ENCODE results near the gene NUFIP2.
"Not testable (repeated sequence)": the region's sequence is repeated elsewhere in the genome, so short reads cannot be mapped to it uniquely, and the experiment has no call there.

The NUFIP2 gene, protein sequence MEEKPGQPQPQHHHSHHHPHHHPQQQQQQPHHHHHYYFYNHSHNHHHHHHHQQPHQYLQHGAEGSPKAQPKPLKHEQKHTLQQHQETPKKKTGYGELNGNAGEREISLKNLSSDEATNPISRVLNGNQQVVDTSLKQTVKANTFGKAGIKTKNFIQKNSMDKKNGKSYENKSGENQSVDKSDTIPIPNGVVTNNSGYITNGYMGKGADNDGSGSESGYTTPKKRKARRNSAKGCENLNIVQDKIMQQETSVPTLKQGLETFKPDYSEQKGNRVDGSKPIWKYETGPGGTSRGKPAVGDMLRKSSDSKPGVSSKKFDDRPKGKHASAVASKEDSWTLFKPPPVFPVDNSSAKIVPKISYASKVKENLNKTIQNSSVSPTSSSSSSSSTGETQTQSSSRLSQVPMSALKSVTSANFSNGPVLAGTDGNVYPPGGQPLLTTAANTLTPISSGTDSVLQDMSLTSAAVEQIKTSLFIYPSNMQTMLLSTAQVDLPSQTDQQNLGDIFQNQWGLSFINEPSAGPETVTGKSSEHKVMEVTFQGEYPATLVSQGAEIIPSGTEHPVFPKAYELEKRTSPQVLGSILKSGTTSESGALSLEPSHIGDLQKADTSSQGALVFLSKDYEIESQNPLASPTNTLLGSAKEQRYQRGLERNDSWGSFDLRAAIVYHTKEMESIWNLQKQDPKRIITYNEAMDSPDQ

DNA sequence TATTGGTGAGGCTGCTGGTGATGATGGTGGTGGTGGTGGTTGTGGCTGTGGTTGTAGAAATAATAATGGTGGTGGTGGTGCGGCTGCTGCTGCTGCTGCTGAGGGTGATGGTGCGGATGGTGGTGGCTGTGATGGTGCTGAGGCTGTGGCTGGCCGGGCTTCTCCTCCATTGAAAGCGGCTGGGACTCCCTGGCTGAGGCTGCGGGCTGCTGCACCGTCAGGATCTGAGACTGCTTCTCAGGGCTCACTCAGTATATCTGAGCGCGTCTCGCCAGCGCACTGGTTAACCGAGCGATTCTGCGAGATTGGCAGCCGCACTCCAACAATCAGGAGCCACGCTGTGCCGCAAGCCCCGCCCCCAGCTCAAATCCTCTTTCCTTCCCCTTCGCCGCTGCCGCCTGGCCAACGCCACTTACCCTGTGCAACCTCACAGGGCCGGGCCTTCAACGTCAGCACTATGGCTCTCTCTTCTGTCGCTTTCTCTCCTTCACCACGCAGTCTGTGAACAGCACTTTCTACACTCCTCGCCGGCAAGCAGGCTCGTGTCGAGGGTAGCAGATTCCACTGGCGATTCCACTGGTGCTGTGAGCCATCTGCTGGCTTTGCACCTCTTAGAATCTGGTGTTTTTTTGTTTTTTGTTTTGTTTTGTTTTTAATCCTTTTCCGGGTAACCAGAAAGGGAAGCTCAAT, at the start of gene NUFIP2:
Gene NUFIP2, minus strand, starts transcription at position 259 of the 690 bp plus-strand sequence. Its CDS starts 89 bp downstream, at position 170.
- DNase-seq: peak; percentile 97

DNA sequence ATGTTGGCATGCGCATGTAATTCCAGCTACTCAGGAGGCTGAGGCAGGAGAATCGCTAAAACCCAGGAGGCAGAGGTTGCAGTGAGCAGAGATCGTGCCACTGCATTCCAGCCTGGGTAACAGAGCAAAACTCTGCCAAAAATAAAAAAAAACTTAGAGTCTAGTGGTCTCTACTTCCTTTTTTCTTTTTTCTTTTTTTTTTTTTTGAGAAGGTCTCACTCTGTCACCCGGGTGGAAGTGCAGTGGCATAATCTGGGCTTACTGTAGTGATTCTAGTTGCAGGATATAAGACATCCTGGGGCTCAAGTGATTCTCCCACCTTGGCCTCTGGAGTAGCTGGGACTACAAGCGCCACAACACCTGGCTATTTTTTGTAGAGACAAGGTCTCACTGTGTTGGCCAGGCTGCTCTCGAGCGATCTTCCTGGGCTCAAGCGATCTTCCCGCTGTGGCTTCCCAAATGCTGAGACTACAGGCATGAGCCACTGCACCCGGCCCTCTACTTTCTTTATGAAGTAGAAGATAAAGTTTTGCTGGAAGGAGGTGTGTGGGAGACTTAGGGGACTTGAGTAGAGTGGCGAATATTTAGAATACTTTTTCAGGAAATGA, 48.3 kb upstream of the NUFIP2 start:
- DNase-seq: no peak

DNA sequence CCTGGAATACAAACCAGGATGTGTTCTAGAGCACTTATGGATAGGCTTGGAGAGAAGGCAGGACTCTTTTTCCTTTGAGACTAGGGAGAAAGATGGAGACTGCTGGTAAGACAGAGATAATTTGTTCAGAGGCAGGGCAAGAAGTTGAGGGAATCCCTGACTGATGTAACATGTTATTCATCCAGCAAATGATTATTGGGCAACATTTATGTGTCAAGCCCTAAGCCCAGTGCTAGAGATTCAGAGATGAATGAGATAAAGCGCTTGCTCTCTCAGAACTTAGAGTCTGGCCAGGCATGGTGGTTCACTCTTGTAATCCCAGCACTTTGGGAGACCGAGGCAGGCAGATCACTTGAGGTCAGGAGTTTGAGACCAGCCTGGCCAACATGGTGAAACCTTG, 47.8 kb upstream of the NUFIP2 start:
- DNase-seq: peak; percentile 30

DNA sequence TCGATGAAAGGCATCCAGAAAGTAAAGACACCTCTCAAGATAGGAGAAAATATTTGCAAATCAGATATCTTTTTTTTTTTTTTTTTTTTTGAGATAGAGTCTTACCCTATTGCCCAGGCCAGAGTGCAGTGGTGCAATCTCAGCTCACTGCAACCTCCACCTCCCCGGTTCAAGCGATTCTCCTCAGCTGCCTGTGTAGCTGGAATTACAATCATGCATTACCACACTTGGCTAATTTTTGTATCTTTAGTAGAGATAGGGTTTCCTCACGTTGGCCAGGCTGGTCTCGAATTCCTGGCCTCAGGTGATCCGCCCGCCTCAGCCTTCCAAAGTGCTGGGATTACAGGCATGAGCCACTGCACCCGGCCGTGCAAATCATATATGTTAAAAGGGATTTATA, 45.1 kb upstream of the NUFIP2 start:
- DNase-seq: not testable (repeated sequence)

DNA sequence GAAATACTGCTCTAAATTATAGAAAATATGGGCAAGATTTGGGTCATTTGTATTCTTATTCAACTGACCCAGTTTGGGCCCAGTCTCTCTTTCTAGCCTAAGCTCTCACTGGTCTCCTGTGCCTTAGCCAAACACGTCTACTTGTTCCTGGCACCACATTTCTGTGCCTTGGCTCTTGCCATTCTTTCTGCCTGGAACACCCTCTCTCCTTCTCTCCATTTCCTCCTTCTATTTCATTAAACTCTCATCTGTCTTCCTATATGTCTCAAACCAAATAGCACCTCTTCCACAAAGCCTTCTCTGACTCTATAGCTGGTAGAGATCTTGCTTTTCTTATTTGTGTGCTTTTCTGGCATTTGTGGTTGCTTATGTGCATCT, 37.7 kb upstream of the NUFIP2 start:
- DNase-seq: no peak

DNA sequence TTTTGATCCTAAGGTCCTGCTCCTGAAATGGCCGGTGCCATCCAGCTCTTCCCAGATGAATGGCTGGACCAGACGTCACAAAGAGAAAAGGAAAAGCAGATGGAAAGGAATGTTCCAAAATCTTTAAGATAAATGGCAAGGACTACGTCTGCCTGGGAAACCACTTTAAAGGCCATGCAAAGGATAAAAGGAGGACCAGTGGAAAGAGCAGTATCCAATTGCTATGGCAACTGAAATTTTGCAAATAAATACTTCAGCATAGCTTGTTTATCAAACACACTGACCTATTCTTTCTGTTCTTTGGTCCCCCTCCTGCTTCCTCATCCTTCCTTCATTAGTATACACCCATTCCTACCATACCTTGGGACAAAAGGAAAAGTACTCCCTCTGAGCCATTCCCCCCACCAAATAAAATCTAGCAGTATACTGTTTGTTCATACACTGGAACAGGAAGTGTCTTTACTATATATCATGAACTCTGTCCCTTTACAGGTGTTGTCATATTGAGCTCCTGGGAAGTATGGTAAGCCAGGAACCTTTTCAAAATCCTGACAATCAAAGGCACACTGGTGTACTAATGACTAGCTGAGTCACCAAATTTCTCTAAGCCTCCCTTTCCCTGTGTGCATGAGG, 37.2 kb upstream of the NUFIP2 start:
- no peak for DNase-seq

DNA sequence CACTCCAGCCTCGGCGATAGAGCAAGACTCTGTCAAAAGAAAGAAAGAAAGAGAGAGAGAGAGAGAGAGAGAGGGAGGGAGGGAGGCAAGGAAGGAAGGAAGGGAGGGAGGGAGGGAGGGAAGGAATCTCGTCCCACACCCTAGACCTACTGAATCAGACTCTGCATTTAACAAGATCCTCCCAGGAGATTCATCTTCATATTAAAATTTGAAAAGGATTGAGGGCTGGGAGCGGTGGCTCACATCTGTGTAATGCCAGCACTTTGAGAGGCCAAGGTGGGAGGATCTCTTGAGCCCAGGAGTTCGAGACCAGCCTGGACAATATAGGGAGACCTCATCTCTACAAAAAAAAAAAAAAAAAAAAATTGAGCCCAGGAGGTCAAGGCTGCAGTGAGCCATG, 33.5 kb upstream of the NUFIP2 start:
- no peak for DNase-seq

DNA sequence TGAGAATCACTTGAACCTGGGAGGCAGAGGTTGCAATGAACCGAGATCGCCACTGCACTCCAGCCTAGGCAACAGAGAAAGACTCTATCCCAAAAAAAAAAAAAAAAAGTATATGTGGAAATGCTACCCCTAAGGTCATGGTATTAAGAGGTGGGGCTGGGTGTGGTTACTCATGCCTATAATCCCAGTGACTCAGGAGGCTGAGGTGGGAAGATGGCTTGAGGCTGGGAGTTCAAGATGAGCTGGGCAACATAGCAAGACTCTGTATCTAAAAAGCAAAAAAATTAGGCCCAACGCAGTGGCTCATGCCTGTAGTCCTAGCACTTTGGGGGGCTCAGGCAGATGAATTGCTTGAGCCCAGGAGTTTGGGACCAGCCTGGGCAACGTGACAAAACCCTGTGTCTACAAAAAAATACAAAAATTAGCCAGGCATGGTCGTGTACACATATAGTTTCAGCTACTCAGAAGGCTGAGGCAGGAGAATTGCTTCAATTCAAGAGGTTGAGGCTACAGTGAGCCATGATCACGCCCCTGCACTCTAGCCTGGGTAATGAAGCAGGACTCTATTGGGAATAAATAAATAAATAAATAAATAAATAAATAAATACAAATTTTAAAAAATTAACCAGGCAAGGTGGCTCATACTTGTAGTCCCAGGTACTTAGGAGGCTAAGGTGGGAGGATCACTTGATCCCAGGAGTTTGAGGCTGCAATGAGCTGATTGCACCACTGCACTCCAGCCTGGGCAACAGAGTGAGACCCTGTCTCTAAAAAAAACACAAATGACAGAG, 32.3 kb upstream of the NUFIP2 start:
- DNase-seq: no peak

DNA sequence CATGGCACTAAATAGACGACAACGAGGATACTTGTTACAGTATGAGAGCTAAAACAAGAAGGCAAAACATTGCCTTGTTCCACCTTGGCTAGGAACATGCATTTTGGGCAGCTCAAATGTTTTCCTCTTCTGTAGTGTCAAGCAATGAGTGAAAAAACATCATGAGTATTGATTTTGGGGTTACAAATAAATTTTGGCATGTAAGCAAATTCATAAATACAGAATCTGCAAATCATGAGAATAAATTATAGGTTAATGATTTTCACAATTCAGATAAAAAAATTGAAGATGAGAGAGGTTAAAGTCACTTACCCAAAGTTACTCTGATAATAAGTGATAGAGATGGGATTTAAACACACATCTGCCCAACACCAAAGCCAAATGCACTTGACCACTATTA, 28.4 kb upstream of the NUFIP2 start:
- no peak for DNase-seq

DNA sequence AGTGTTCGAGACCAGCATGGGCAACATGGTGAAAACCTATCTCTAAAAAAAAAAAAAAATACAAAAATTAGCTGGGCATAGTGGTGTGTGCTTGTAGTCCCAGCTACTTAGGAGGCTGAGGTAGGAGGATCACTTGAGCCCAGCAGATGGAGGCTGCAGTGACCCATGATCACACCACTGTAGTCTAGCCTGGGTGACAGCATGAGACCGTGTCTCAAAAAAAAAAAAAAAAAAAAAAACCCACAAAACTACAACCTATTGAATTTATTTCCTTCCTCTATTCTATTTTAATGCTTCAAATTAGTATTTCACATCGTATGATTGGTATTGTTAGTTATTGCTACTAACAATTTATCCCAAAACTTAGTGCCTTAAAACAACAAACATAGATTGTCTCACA, 9.4 kb upstream of the NUFIP2 start:
- no peak for DNase-seq

DNA sequence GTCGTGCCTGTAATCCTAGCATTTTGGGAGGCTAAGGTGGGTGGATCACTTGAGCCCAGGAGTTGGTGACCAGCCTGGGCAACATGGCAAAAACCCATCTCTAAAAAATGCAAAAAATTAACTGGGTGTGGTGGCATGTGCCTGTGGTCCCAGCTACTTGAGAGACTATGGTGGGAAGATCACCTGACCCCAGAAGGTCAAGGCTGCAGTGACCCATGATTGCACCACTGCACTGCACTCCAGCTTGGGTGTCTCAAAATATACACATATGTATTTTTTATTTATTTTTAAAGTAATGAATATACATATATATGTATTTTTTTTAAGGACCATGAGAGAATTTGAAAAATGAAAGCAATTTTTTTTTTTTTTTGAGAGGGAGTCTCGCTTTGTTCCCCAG, 5.1 kb upstream of the NUFIP2 start:
- DNase-seq: no peak

DNA sequence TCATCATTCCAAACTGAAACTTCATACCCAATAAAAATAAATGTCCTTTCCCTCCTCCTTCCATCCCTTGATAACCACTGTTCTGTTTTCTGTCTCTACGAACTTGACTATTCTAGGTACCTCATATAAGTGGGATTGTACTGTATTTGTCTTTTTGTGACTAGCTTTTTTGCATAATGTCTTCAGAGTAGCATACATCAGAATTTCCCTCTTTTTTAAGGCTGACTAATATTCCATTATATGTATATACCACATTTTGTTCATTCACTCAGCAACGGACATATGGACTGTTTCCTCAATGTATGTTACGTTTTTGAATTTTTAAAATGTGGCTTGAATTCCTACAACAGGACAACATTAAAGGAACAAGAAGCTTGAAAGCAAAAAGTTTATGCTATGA, 1.5 kb upstream of the NUFIP2 start:
- no peak for DNase-seq

DNA sequence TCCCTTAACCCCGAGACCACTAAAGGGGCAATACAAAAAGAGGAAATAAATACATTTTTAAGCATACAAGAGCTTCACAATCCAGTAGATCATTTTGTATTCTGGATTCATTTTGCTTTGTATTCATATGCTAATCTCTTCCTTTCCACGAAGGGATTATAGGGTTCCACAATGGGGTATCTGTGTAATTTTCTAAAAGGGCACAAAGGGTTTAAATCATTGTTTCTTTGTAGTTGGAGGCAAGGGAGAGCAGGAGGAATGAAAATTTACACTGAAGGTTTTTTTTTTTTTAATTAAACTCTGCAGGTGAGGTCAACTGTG, 592 bp upstream of the NUFIP2 start:
- DNase-seq: no peak

DNA sequence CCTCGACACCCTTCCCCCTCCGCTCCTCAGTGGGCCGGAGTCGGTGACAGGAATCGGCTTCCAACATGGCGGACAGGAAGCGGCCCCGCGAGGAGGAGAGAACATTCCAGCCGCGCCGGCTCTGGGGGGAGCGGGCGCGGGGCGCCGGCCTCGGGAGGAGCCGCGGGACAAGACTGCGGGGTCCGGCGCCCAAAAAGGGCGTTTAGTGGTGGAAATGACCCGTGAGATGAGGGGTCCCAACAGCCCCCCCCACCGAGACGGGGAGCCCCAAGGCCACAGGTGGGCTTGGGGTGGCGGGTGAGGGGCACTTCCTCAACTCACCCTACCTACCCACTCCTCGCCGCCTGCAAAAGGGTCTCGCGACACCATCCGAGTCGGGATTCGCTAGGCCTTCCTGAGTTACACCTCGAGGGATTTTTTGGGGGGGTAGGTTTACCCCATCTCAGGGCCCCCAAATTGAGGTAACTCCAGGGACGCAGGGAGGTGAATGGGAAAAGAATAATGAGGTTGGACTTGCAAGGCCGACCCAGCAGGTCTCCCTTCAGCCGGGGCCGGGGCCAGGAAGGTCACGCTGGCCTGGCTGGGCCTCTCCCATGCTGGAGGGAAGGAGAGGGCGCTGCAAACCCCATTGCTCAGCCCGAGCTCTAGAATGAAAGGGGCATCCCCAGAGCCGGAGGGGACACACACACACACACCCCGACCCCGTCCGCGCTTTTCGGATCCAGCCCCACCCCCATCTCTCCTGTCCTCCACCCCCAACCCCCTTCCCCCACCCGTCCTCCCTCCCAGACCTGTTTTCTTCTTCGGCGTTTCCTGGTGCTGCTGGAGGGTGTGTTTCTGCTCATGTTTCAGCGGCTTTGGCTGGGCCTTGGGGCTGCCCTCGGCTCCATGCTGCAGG, 707 bp downstream of the NUFIP2 start:
- peak; percentile 50 for DNase-seq

DNA sequence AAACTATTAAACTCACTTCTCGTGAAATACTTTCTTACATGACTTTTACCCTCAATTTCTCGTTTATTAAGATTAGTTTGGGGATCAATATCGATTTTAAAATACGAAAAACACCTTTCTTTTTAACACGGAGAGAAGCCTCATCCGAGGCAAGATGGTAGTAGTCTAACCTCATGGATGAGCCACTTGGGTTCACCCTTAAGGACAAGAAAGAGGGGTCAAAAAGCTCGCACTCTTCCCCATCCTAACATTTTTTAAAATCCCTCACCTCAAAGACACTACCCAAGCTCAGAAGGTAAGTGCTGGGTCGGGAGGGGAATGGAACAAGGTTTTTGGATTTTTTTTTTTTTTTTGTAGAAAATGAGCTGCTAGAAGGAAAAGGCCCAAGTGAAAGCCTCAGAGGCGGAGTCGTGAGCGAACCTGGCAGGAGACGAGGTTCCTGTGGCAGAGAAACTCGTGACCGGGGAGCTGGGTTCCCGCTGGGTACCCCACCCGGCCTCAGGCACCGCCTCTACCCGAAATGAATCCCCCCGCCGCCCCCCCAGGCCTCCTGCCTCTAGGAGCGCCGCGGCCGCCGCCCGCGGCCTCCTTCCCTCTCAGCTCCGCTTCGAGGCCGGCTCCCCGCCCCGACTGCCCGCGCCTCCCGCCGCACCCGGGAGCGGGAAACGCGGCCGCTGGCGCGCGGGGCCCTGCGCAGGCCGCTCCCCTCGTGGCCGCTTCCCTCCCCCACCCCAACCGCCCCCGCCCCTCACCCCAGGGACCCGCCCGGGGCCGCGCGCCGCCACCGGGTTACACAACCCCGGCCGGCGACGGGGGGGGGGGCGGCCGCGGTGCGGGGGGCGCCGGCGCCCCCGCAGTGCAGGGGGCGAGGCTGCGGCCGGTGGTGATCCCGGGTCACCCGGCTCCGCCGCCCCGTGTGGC, 1.6 kb downstream of the NUFIP2 start:
- peak; percentile 49 for DNase-seq

DNA sequence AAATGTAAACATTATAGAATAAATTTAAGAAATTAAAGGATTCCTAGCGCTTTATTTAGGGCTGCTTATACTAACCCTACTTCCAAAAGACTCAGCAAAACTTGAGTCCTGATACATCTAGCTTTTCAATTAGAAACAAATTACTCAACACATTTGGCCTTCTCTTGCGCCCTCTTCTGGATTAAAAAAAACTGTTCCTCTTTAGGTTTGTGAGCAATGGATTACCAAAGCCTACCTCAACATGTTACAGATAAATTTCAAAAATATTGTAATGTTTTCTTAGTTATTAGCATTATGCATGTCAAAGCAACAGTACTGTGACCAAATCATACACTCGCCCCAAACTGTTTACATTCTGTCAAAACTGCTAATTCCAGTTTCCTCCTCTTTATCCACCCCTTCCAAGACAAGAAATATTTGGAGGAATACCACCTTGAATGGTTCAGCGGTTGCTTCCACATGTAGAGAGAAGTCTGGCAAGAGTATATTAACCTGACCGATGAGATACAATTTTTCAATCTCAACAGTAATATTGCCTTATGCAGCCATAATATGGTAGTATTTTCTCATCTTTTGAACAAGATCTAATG, 2.7 kb downstream of the NUFIP2 start:
- peak; percentile 49 for DNase-seq

DNA sequence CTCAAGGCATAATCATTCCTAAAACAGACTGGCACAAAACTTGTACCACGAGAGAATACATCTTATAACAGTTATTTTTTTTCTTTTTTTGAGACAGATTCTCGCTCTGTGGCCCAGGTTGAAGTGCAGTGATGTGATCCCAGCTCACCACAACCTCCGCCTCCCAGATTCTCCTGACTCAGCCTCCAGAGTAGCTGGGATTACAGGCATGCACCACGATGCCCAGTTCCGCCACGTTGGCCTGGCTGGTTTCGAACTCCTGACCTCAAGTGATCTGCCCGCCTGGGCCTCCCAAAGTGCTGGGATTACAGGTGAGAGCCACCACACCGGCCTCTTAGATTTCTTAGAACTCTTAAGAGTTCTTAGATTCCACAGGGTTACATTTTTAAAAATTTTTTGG, 4.1 kb downstream of the NUFIP2 start:
- DNase-seq: no peak

DNA sequence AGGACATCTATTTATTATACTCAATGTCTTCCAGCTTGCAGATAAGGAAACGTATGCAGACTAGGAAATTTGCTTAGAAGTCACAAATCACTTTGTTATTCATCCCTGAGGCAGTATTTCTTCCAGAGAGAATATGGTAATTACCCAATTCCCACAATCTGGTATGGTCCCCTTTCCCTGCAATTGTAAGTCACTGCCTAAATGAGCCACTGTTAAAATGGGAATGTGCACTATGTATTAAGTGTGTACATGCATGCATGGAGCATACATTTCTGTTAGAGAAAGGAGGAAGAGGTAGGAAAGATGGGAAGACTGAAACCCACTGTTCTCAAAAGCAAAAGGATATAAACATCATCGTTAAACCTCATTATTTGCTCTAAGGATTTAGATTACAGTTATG, 10.0 kb downstream of the NUFIP2 start:
- DNase-seq: no peak

DNA sequence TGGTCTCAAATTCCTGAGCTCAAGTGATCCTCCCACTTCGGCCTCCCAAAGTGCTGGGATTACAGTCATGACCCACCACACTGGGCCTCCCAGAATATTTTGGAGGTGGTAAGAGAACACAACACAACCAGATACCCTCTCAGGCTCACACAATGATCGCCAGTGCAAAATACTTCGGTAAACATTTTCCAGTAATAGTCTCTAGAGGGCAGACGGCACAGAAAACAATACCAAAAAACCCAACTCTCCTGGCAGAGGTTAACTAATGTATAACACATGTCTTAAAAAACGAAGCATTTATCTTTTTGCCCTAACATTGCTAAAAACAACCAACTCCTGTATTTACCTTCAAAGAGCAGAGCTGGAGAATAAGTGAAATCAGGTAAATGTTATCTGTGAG, 10.5 kb downstream of the NUFIP2 start:
- no peak for DNase-seq
